HUES6 (cell line): ENCODE data around the gene CCDC88C.

Experiments
- H3K27ac ChIP-seq: 2 replicates; pipeline ENCODE4 v1.7.0; 2013; ENCODE audit warnings: low read depth, mild to moderate bottlenecking, low read length, inconsistent platforms
- H3K27me3 ChIP-seq: 2 replicates; pipeline ENCODE4 v1.6.1; 2013; ENCODE audit warnings: low read length; ENCODE audit not compliant: control insufficient read depth, insufficient read depth
- H3K36me3 ChIP-seq: 2 replicates; pipeline ENCODE4 v1.6.1; 2013; ENCODE audit warnings: low read length; ENCODE audit not compliant: control insufficient read depth, insufficient read depth
- H3K4me1 ChIP-seq: 2 replicates; pipeline ENCODE4 v1.6.1; 2013; ENCODE audit warnings: low read length; ENCODE audit not compliant: control insufficient read depth, insufficient read depth
- H3K4me3 ChIP-seq: 2 replicates; pipeline ENCODE4 v1.5.1; 2013; ENCODE audit warnings: low read depth, low read length
- H3K9ac ChIP-seq: one replicate; pipeline ENCODE4 v1.6.1; 2013; ENCODE audit warnings: mild to moderate bottlenecking, low read length
- H3K9me3 ChIP-seq: 2 replicates; pipeline ENCODE4 v1.6.1; 2013; ENCODE audit warnings: low read depth, low read length; ENCODE audit not compliant: control insufficient read depth, insufficient read depth

Gene CCDC88C

GRCh38 chr14:91244501-91244901, 173.1 kb downstream of the CCDC88C start, which contains the start of gene GPR68:
Gene GPR68, minus strand, starts transcription at chr14:91244704. Its CDS starts 9,654 bp downstream, at chr14:91235050.
- no peaks in the 10 kb centered on the region for H3K9me3 ChIP-seq
- peaks cover 5% of the 10 kb centered on the region; the same call in 1 of the 2 replicates for H3K27me3 ChIP-seq
- H3K4me3 ChIP-seq, result no peak within 1 kb of the TSS
- H3K36me3 ChIP-seq, result no peaks in the 10 kb centered on the region
- no peak within 1 kb of the TSS for H3K27ac ChIP-seq
- no peak within 1 kb of the TSS for H3K9ac ChIP-seq
- H3K4me1 ChIP-seq, result no peaks in the 10 kb centered on the region

DNA sequence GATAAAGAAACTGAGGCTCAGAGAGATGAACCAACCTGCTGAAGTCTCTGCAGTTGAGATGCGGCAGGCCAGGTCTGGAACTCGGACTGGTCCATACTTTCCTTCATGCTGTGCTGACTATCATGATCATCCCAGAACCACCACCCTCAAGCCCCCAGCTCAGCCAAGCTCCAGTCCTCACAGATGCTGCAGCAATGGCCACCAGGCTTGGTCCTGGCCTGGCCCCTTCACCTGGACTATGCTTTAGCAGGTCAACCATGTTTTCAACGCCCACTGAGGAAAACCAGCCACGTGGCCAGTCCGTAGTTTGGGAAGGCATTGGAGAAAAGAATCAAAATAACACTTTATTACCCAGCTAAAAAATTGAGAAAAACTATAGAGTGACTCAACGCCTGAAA, 174.5 kb downstream of the CCDC88C start:
- Histone ChIP-seq H3K27ac (no peak overlapping the region), H3K27me3 (peaks cover 5% of the 10 kb centered on the region; the same call in 1 of the 2 replicates), H3K9me3 (no peaks in the 10 kb centered on the region), H3K4me1 (no peaks in the 10 kb centered on the region), H3K36me3 (no peaks in the 10 kb centered on the region), H3K9ac (no peak overlapping the region), H3K4me3 (no peak overlapping the region)

DNA sequence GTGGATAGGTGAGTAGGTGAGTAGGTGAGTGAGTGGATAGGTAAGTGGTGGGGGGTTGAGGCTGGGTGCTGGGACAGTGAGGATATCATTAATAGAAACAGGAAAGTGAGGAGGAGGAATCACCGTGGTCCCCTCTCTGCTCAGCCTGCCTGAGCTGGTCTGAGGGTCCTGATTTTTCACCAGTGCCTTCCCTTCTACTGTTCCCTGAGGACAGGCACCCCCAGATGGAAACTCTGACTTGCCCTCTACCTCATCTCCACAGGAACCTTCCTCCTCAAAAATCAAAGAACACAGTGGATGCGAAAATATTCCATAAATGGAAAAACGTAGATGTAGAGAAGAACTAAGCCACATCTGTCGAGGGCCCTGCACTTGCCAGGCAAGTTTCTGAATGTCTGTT, 175.0 kb downstream of the CCDC88C start:
- no peak overlapping the region for H3K4me3 ChIP-seq
- H3K9ac ChIP-seq, result no peak overlapping the region
- no peaks in the 10 kb centered on the region for H3K4me1 ChIP-seq
- H3K9me3 ChIP-seq, result no peaks in the 10 kb centered on the region
- no peaks in the 10 kb centered on the region for H3K36me3 ChIP-seq
- no peak overlapping the region for H3K27ac ChIP-seq
- H3K27me3 ChIP-seq, result peaks cover 5% of the 10 kb centered on the region; the same call in 1 of the 2 replicates

GRCh38 chr14:91241863-91242262, 175.8 kb downstream of the CCDC88C start:
- Histone ChIP-seq H3K9me3 (no peaks in the 10 kb centered on the region), H3K4me3 (no peak overlapping the region), H3K4me1 (no peaks in the 10 kb centered on the region), H3K36me3 (no peaks in the 10 kb centered on the region), H3K27ac (no peak overlapping the region), H3K9ac (no peak overlapping the region), H3K27me3 (peaks cover 5% of the 10 kb centered on the region; the same call in 1 of the 2 replicates)

DNA sequence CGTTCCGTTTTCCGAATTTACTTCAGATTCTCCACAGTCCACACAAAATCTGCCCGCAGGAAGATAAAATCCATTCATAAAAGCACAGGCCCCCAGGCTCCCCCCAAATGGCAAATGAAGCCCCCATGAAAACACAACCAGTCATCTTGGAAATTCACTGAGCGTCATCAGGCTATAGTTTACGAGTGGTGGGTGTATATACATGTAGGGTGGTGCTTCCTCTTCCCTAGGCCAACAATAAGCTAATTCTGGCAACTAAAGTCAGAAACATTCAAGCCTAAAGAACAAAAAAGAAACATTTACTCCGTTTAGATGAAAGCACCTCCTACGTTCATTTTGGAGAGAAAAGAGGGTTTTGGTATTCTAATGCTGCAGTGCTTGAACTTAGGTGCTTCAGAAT, 179.0 kb downstream of the CCDC88C start:
- H3K9me3 ChIP-seq, result no peaks in the 10 kb centered on the region
- no peaks in the 10 kb centered on the region for H3K36me3 ChIP-seq
- H3K9ac ChIP-seq, result no peak overlapping the region
- no peaks in the 10 kb centered on the region for H3K4me1 ChIP-seq
- no peak overlapping the region for H3K27ac ChIP-seq
- peaks cover 5% of the 10 kb centered on the region; the same call in 1 of the 2 replicates for H3K27me3 ChIP-seq
- H3K4me3 ChIP-seq, result no peak overlapping the region

DNA sequence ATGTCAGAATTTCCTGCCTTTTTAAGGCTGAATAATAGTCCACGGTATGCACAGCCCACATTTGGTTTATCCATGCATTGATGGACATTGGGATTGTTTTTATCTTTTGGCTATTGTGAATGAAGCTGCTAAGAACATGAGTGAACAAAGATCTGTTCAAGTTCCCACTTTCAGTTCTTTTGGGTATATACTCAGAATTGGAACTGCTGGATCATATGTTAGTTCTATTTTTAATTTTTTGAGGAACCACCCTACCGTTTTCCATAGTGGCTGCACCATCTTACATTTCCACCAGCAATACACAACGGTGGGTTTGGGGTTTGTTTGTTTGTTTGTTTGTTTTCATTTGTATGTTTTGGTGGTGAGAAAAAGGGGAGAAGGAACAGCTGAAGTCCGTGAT, 179.5 kb downstream of the CCDC88C start:
- Histone ChIP-seq H3K9me3 (no peaks in the 10 kb centered on the region), H3K27me3 (peaks cover 5% of the 10 kb centered on the region; the same call in 1 of the 2 replicates), H3K27ac (no peak overlapping the region), H3K36me3 (no peaks in the 10 kb centered on the region), H3K4me3 (no peak overlapping the region), H3K9ac (no peak overlapping the region), H3K4me1 (no peaks in the 10 kb centered on the region)

DNA sequence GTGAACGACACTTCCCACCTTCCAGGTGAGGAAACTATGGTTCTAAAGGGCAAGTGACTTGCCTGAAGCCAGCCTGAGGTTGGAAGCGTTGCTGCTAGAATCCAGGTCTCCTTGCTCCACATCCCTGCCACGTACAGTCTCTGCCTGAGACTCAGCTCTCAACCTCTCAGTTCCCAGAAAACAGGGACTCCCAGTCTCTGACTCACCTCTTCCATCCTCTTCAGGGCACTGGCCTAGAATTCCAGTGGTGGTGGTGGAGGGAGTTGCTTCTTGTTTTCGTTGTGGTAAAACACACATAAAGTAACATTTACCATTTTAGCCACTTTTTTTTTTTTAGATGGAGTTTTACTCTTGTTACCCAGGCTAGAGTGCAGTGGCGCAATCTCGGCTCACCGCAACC, 180.4 kb downstream of the CCDC88C start:
- Histone ChIP-seq H3K36me3 (no peaks in the 10 kb centered on the region), H3K4me3 (no peak overlapping the region), H3K27me3 (peaks cover 5% of the 10 kb centered on the region; the same call in 1 of the 2 replicates), H3K4me1 (no peaks in the 10 kb centered on the region), H3K9ac (no peak overlapping the region), H3K27ac (no peak overlapping the region), H3K9me3 (no peaks in the 10 kb centered on the region)

GRCh38 chr14:91235841-91236240, 181.8 kb downstream of the CCDC88C start:
- H3K27ac ChIP-seq, result no peak overlapping the region
- H3K36me3 ChIP-seq, result no peaks in the 10 kb centered on the region
- H3K4me1 ChIP-seq, result no peaks in the 10 kb centered on the region
- H3K9me3 ChIP-seq, result no peaks in the 10 kb centered on the region
- no peak overlapping the region for H3K4me3 ChIP-seq
- no peak overlapping the region for H3K9ac ChIP-seq
- H3K27me3 ChIP-seq, result no peaks in the 10 kb centered on the region

DNA sequence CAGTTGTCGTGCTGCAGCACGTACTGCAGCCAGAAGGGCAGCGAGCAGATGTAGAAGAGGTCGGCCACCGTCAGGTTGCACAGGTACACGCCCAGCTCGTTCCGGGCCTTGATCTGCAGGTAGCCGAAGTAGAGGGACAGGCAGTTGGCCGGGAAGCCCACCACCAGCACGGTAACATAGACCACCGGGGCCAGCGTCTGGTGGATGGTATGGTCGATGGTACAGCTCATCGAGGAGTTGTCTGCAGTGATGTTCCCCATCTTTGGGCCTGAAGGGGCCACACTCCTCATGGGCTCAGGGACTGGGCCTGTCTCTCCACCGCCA, 182.9 kb downstream of the CCDC88C start:
- 0 out of 2 replicates have a peak, but pooled peaks cover 4% of the 10 kb centered on the region for H3K9me3 ChIP-seq
- no peak overlapping the region for H3K9ac ChIP-seq
- H3K4me1 ChIP-seq, result no peaks in the 10 kb centered on the region
- H3K27me3 ChIP-seq, result no peaks in the 10 kb centered on the region
- no peak overlapping the region for H3K4me3 ChIP-seq
- H3K36me3 ChIP-seq, result no peaks in the 10 kb centered on the region
- H3K27ac ChIP-seq, result no peak overlapping the region

DNA sequence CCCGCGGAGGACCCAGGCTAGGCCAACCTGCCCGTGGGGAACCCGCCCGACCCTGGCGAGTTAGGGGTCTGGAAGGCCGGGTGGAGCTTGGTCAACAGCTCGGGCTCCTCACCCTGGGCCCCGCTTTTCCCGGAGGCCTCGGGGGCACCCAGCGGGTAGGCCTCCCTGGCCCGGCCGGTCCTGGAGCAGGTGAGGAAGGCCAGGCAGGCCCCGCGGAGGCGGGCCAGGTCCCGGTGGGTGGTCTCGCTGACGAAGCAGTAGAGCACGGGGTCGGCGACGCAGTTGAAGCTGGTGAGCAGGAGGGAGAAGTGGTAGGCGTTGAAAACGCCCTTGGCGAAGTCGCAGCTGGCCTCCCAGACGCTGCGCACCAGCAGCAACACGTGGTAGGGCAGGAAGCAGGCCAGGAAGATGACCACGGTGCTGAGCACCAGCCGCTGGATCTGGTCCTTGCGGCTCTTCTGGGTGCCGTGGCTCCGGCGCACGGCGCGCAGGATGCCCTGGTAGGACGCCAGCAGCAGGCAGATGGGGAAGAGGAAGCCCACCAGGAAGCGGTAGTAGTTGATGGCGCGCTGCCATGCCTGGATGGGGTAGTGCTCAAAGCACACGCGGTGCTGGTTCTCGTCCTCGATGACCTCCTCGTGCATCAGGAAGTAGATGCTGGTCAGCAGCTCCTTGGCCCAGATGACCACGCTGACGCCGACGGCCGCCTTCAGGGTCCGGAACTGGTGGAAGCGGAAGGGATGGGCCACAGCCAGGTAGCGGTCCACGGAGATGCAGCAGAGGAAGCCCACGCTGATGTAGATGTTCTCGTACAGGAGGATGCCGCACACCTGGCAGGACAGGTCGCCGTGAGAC, 183.5 kb downstream of the CCDC88C start:
- H3K4me1 ChIP-seq, result no peaks in the 10 kb centered on the region
- H3K9ac ChIP-seq, result no peak overlapping the region
- no peak overlapping the region for H3K27ac ChIP-seq
- H3K36me3 ChIP-seq, result no peaks in the 10 kb centered on the region
- 0 out of 2 replicates have a peak, but pooled peaks cover 4% of the 10 kb centered on the region for H3K9me3 ChIP-seq
- no peaks in the 10 kb centered on the region for H3K27me3 ChIP-seq
- H3K4me3 ChIP-seq, result no peak overlapping the region

- Histone ChIP-seq H3K9me3 (0 out of 2 replicates have a peak, but pooled peaks cover 4% of the 10 kb centered on the region), H3K4me3 (no peak overlapping the region), H3K27me3 (no peaks in the 10 kb centered on the region), H3K9ac (no peak overlapping the region), H3K27ac (no peak overlapping the region), H3K36me3 (no peaks in the 10 kb centered on the region), H3K4me1 (peaks cover 7% of the 10 kb centered on the region)
Measured at GRCh38 chr14:91232603-91233002, 185.0 kb downstream of the CCDC88C start.
